ENCODE measurements around the gene PTPN1.

The PTPN1 gene

GRCh38 chr20:50590348-50590664 is 80.1 kb downstream of the PTPN1 start:
- Histone ChIP-seq H3K36me3 (ENCODE audit: control insufficient read depth, low read length) (no peaks in the 10 kb centered on the region), H3K4me1 (ENCODE audit: control insufficient read depth, low read length) (no peaks in the 10 kb centered on the region), H3K27ac (ENCODE audit: low read depth, low read length) (no peak overlapping the region), H3K4me2 (ENCODE audit: low read length) (no peak overlapping the region), H3K27me3 (ENCODE audit: control insufficient read depth, low read length) (peaks cover 11% of the 10 kb centered on the region), H3K4me3 (ENCODE audit: low read length) (no peak overlapping the region), H3K9me2 (replicated peaks; ENCODE audit: control insufficient read depth, low read length) (no peaks in the 10 kb centered on the region), H3K79me2 (ENCODE audit: control insufficient read depth, low read length) (no peaks in the 10 kb centered on the region), H4K20me1 (ENCODE audit: control insufficient read depth, insufficient read depth, low read depth, low read length) (no peaks in the 10 kb centered on the region), H3F3A (ENCODE audit: control insufficient read depth, insufficient read depth) (no peaks in the 10 kb centered on the region), H3K9me3 (ENCODE audit: control insufficient read depth, insufficient read depth, low read length) (no peaks in the 10 kb centered on the region)
- TF ChIP-seq, protein P1, sequence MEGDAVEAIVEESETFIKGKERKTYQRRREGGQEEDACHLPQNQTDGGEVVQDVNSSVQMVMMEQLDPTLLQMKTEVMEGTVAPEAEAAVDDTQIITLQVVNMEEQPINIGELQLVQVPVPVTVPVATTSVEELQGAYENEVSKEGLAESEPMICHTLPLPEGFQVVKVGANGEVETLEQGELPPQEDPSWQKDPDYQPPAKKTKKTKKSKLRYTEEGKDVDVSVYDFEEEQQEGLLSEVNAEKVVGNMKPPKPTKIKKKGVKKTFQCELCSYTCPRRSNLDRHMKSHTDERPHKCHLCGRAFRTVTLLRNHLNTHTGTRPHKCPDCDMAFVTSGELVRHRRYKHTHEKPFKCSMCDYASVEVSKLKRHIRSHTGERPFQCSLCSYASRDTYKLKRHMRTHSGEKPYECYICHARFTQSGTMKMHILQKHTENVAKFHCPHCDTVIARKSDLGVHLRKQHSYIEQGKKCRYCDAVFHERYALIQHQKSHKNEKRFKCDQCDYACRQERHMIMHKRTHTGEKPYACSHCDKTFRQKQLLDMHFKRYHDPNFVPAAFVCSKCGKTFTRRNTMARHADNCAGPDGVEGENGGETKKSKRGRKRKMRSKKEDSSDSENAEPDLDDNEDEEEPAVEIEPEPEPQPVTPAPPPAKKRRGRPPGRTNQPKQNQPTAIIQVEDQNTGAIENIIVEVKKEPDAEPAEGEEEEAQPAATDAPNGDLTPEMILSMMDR (IDR thresholded peaks at IDR 0.05; ENCODE audit: low read depth, low read length, poor library complexity, severe bottlenecking) = no peak
- no peak for TF ChIP-seq EZH2phosphoT487 (IDR thresholded peaks at IDR 0.05; ENCODE audit: borderline replicate concordance, low read length)

DNA sequence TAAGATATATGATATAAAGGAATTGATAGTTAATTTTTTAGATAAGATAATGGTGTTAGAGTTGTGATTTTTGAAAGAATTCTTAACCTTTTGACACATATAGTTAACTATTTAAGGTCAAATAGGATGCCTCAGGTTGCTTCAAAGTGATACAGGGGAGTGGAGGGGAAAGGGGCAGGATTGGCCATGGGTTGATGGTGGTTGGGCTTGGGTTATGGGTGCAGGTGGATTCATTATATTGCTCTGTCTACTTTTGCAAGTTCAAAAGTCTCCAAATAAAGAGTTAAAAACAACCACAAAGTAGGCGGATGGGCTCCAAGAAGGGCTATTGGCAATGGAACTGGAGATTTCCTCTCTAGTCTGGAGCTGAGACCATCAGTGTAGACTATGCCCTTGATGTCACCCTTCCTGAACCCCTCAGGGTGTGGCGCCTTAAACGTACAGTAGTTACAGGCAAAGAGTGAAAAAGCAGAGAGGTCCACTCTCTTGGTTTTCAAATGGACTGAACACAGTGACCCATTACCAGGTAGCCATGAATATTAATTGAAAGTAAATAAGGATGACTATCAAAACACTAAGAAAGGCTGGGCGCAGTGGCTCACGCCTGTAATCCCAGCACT is 81.2 kb downstream of the PTPN1 start:
- H4K20me1 ChIP-seq (ENCODE audit: control insufficient read depth, insufficient read depth, low read depth, low read length) = no peaks in the 10 kb centered on the region
- peaks cover 16% of the 10 kb centered on the region for H3K27me3 ChIP-seq (ENCODE audit: control insufficient read depth, low read length)
- H3K79me2 ChIP-seq (ENCODE audit: control insufficient read depth, low read length) = no peaks in the 10 kb centered on the region
- TF ChIP-seq, protein P1 (IDR thresholded peaks at IDR 0.05; ENCODE audit: low read depth, low read length, poor library complexity, severe bottlenecking) = no peak
- TF ChIP-seq EZH2phosphoT487 (IDR thresholded peaks at IDR 0.05; ENCODE audit: borderline replicate concordance, low read length) = no peak
- no peak overlapping the region for H3K27ac ChIP-seq (ENCODE audit: low read depth, low read length)
- no peak overlapping the region for H3K4me3 ChIP-seq (ENCODE audit: low read length)
- no peaks in the 10 kb centered on the region for H3F3A ChIP-seq (ENCODE audit: control insufficient read depth, insufficient read depth)
- no peaks in the 10 kb centered on the region for H3K9me3 ChIP-seq (ENCODE audit: control insufficient read depth, insufficient read depth, low read length)
- H3K4me1 ChIP-seq (ENCODE audit: control insufficient read depth, low read length) = no peaks in the 10 kb centered on the region
- no peak overlapping the region for H3K4me2 ChIP-seq (ENCODE audit: low read length)
- H3K36me3 ChIP-seq (ENCODE audit: control insufficient read depth, low read length) = no peaks in the 10 kb centered on the region
- no peaks in the 10 kb centered on the region for H3K9me2 ChIP-seq (replicated peaks; ENCODE audit: control insufficient read depth, low read length)

GRCh38 chr20:50592282-50593004 is 82.3 kb downstream of the PTPN1 start:
- Histone ChIP-seq H3K27me3 (ENCODE audit: control insufficient read depth, low read length) (peaks cover 16% of the 10 kb centered on the region), H3K9me3 (ENCODE audit: control insufficient read depth, insufficient read depth, low read length) (no peaks in the 10 kb centered on the region), H3K9me2 (replicated peaks; ENCODE audit: control insufficient read depth, low read length) (no peaks in the 10 kb centered on the region), H3K27ac (ENCODE audit: low read depth, low read length) (no peak overlapping the region), H3K79me2 (ENCODE audit: control insufficient read depth, low read length) (no peaks in the 10 kb centered on the region), H3F3A (ENCODE audit: control insufficient read depth, insufficient read depth) (no peaks in the 10 kb centered on the region), H4K20me1 (ENCODE audit: control insufficient read depth, insufficient read depth, low read depth, low read length) (no peaks in the 10 kb centered on the region), H3K36me3 (ENCODE audit: control insufficient read depth, low read length) (no peaks in the 10 kb centered on the region), H3K4me2 (ENCODE audit: low read length) (no peak overlapping the region), H3K4me3 (ENCODE audit: low read length) (no peak overlapping the region), H3K4me1 (ENCODE audit: control insufficient read depth, low read length) (no peaks in the 10 kb centered on the region)
- TF ChIP-seq EZH2phosphoT487 (IDR thresholded peaks at IDR 0.05; ENCODE audit: borderline replicate concordance, low read length) = no peak
- TF ChIP-seq, protein P1 (IDR thresholded peaks at IDR 0.05; ENCODE audit: low read depth, low read length, poor library complexity, severe bottlenecking) = no peak

All from DOHH2 (cell line).